ENCODE results near the gene TMEM233.

TMEM233 gene

DNA sequence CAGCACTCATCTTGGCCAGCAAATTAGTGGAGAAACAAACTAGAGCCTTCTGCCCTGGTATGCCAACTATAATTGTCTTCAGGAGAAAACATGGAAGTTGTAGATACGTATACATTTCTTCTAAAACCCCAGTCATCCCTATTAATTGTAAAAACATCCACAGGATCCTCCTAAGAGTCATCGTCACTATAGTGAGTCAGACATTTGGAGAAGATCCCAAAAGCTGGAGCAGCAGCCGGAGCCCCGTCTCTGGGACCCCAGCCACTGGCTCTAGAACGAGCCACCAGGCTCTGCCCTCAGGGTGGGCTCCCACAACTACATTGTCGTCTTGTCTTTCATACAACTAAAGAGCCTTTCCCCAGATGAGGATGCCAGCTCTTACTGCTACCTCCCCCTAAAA lies 89.8 kb downstream of the TMEM233 start:
- DNase-seq = no peak

DNA sequence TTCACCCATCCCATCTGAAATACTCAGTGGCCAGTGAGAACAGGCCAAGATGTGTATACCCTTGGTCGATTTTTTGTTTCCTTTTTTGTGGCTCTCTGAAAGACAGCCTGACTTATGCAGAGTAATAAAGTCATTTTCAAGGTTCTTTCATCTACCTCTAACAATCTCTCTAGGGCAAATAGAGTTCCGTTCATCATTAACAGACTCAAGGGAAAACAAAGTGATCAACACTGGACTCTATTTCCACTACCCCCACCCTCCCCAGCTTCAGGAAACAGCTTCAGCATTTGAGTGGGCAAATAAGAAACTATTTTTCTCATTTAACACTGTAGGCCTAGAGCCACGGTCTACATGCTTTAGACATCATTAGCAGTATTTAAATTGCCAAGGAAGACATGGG lies 90.2 kb downstream of the TMEM233 start:
- no peak for DNase-seq

DNA sequence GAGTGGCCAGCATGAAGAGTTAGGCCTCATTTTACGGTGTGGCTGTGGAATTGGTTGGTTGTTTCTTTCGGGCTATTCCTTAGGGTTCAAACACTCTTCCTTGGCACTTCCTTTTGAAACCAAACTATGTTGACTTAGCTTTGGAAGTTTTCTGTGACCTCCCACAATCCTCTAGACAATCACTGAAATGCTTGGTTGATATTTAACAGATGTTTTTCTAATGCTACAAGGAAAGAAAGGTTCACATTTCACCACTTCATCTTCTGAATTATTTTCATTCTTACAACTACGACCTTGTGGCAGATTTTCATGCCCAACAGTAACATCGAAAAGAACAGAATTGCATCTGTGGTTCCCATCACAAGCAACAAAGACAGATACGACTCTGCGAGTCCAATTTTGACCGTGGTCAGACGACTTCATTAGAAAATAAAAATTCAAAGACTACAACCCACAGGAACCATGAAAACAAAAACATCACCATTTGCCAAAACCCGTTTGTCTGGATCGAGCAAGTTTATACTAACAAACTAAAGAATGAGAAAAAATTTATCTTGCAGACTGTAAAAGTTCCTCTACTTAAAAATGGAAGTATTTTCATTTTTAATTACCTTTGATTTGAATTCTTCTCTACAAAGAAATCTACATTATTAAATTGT lies 91.3 kb downstream of the TMEM233 start:
- DNase-seq = no peak

DNA sequence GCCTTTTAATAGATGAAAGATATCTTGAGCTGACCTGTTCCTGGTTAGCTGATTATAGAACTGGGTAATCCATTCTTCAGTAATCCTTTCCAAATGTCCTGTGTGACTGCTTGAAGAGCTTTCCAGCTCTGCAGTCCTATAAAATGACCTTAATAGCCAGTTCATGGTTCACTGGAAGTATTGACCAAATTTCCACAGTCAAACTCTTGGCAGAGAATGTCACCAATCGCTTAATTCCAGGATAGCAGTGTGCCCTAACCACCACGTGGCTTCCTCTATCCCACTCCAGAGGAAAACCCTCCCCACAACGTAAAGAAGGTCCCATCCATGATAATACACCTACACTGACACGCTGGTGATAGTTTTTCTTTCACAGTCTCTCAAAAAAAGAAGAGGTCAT lies 91.8 kb downstream of the TMEM233 start:
- no peak for DNase-seq

DNA sequence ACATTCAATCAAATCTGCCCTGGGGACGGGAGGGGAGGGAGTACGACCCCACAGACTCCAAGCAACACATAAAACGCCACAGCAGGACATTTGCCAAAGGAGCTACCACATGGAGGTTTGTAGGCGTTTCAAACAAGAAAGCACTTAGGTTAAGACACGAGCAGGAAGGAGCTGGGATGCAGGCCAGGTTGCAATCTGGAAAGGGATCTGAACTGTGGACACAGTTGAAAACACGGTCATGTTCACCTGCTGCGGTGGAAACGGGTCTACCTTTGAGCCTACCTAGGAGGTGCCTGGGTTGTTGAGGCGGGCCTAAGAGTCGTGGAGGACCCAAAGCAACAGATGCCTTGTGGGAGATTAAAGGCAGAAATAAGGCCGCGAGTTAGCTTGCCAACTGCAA lies 92.8 kb downstream of the TMEM233 start:
- no peak for DNase-seq

DNA sequence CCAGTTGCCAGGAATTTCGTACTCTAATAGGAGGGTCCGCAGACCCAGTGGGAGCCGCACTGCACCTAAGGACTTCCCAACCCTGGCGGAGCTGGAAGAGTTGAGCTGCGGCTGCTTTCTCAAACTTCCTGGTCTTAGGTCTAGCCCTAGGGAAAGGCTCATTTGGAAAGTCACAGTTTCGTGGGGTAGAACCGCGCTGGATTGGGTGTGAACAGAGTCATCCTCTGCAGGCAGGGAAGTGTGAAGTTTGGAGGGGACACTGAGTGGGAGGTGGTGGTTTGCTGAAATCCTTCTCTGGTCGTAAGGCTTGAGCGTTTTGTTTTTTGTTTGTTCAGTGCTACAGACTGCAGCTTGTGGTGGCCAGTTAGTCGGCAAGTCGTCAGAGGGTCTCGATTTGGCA lies 93.2 kb downstream of the TMEM233 start:
- DNase-seq = no peak

DNA sequence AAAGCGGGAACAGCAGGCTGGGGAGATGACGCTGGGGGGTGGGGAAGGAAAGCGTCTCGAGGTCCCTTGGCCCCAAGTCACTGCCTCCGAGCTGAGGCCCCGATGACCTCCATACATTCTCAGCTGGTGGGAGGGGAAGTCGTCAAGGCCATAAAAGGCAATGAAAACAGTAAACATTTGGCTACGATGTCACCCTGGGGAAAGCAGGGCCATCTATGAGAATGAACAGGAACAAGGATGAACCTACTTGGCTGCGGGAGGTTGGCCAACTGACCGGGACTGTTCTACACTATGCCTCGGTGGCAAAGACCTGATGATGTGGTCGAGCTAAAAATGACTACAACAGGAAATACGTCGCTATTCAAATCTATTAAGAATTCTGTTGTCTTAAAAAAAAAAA lies 93.8 kb downstream of the TMEM233 start:
- DNase-seq = no peak

DNA sequence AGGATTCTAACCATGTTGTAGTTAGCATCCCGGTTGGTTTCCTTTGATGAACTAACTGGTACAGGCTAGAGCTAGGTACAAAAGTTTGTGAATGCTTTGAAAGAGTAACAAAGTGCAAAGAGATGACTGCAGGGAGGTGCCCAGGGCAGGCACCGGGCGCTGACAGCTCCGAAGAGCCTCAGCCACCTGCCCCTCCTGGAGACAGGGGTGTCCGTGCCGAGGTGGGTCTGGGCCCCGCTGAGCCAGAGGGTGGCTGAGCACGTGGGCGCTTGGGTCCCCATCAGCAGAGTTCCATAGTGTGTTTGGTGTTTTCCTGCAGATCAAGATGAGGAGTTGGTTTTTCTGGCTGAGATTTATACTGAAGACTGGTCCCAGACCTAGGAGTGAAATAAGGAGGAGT lies 94.3 kb downstream of the TMEM233 start:
- no peak for DNase-seq

DNA sequence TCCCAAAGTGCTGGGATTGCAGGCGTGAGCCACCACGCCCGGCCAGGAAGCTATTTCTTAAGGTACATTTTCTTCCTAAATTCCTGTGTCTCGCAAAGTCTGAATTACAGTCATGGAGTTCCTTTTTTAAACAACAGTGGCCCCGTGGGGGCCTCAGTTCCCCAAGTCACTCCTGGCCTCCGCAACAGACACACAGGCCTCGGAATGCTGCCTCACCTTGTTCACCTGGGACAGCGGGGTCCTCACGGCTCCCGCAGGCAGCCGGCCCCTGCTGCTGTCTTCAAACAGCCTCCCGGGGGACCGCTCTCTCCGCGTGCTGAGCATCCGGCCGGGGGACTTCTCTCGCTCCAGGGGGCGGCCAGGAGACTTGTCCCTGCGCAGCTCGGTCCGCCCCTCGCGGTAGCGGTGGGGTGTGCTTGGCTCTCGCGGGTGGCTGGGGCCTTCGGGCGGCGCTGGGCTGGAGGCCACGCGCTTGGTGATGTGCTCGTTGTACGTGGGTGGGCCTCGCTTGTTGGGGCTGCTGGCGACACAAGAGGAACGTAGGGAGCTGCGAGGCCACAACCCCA lies 96.4 kb downstream of the TMEM233 start:
- DNase-seq = no peak

DNA sequence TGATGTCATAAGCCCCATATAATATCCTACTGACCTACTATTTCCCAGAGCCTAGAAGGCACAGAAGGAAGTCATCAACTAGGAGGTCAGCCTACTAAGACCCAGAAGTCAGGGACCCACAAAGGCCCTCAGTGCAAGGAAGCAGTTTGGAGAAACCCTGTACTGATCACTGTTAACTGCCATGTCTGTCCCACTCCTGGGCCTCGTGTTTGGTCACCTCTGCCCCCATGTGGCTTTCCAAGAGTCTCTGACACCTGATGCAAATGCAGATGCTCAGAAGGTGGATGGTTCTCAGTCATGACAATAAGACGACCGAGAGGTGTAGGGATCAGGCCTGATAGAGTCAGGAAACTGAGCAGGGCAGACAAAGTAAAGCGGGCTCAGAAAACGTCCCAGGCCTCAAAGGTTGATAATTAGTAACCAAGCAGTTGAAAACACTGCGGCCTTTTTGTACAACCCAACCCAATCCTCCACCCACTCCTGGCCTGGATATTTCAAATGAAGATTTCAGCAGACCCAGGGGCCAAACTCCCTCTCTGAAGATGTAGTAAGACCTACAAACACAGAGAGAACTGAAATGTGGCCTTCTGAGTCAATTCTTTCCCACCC lies 97.7 kb downstream of the TMEM233 start:
- DNase-seq = no peak

DNA sequence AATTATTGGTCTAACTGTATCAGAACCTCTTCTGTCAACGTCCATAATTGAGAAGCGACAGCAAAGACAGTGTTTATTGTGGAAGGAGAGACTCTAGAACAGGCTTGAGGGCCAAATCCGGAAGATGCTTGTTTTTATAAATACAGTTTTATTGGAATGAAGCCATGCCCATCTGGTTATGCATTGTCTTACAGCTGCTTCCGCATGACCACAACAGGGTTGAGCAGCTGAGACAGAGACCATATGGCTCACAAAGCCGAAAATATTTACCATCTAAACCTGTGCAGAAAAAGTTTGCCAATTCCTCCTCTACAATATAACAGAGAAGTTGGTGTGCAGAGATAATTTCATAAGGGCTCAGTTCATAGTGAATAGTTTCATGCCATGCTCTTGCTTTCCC lies 98.8 kb downstream of the TMEM233 start:
- no peak for DNase-seq

All from activated T-cell treated with anti-CD3 and anti-CD28 coated beads, Interleukin-2, amount 50 U/mL, for 1 hour (primary cell).